Spleen (tissue), 7 donors: ENCODE results near the gene CDC42BPA.

Experiments
- CTCF ChIP-seq, 11 experiments: fragments of 200-600 bp in 7 of 11; fragments of 450-650 bp in 4 of 11; sonication (generic) in 4 of 11; IDR thresholded peaks in 8 of 11; conservative IDR thresholded peaks in 3 of 11; 1 replicate in 7 of 11; 2 replicates in 4 of 11; pipeline versions ENCODE4 v1.4.0 to v1.8.0; 2016 to 2021; ENCODE audit warnings: antibody characterized with exemption in 11 of 11, inconsistent platforms in 4 of 11, mild to moderate bottlenecking in 1 of 11
- POLR2A ChIP-seq, 3 donors: fragments of 450-650 bp; IDR thresholded peaks; one replicate each; pipeline ENCODE4 v1.5.1; 2017; ENCODE audit warnings: antibody characterized with exemption in 3 of 3, mild to moderate bottlenecking in 1 of 3
- donor health status: DM: no; HTN: no; CAD: no; lungs with moderate emphysema.
- donor health status: DM: no; HTN: no; CAD: no.
- donor health status: DM: no; HTN: no; CAD: no.

- TF ChIP-seq CTCF (IDR thresholded peaks at IDR 0.05 in 8 of 11, conservative IDR thresholded peaks at IDR 0.05 in 3 of 11): no peak
- TF ChIP-seq POLR2A (IDR thresholded peaks at IDR 0.05): no peak
Observed at GRCh38 chr1:227174164-227174563, 144.1 kb downstream of the CDC42BPA start.
